ENCODE measurements around the gene ALDOA. TPM values are rescaled to one million over a fixed set of nuclear protein-coding genes. Genes with fewer than 3 reads are reported as not detected.

Gene ALDOA
- total RNA-seq, 1 donor from 2014 or later, result 611 TPM

GRCh38 chr16:30066761-30067583, 1.4 kb downstream of the ALDOA start:
- intact Hi-C loops (cut with micrococcal nuclease), result loop anchor here (10.0 kb wide), 2 partner anchors 338 to 588 kb away; partner anchors contain the start of genes FBRS, PRR14 and ZNF771
- Mint-ChIP-seq H3K4me3 (peak overlapping the region; percentile 99), H3K27ac (peak overlapping the region; percentile 99), H3K36me3 (ENCODE audit: low read depth) (peaks cover 54% of the 10 kb centered on the region), H3K27me3 (no peaks in the 10 kb centered on the region), H3K4me1 (peaks cover 35% of the 10 kb centered on the region), H3K9me3 (no peaks in the 10 kb centered on the region)
- no peak for DNase-seq
- TF ChIP-seq CTCF (IDR thresholded peaks at IDR 0.05), result no peak
- ATAC-seq (ENCODE audit: low read depth), result no peak
- ChIA-PET POLR2A (interaction anchor here (0.6 to 4.8 kb wide), 8 partner anchors 8 to 1244 kb away, joined by 4 to 116 read pairs (median 10); partner anchors contain the start of genes ATXN2L, CORO1A, PPP4C and TAOK2), CTCF (interaction anchor here (0.7 to 2.9 kb wide), 2 partner anchors 26 to 334 kb away, joined by 3 to 24 read pairs; partner anchors contain the start of gene TBX6)

- intact Hi-C loops (cut with micrococcal nuclease), result loop anchor here (10.0 kb wide), 2 partner anchors 337 to 587 kb away; partner anchors contain the start of genes FBRS, PRR14 and ZNF771
- no peaks in the 10 kb centered on the region for H3K27me3 Mint-ChIP-seq
- H3K27ac Mint-ChIP-seq, result peak overlapping the region; percentile 24
- H3K36me3 Mint-ChIP-seq (ENCODE audit: low read depth), result peaks cover 57% of the 10 kb centered on the region
- TF ChIP-seq CTCF (IDR thresholded peaks at IDR 0.05), result no peak
- ATAC-seq (ENCODE audit: low read depth), result no peak
- ChIA-PET CTCF (interaction anchor here (0.7 kb wide), 1 partner anchor 333 kb away, joined by 3 read pairs; no protein-coding TSS in a partner anchor), POLR2A (interaction anchor here (3.5 to 4.8 kb wide), 2 partner anchors 8 to 117 kb away, joined by 75 to 89 read pairs; partner anchors contain the start of genes CORO1A and PPP4C)
- H3K4me1 Mint-ChIP-seq, result peaks cover 35% of the 10 kb centered on the region
- no peak for DNase-seq
- H3K9me3 Mint-ChIP-seq, result no peaks in the 10 kb centered on the region
- H3K4me3 Mint-ChIP-seq, result no peak overlapping the region
These were observed 2.0 kb downstream of the ALDOA start for GRCh38 chr16:30067584-30067916.

GRCh38 chr16:30068333-30068732, 2.8 kb downstream of the ALDOA start:
- peak overlapping the region; percentile 48 for H3K4me3 Mint-ChIP-seq
- CTCF ChIA-PET, result no interaction called here
- POLR2A ChIA-PET, result no interaction called here
- no peaks in the 10 kb centered on the region for H3K27me3 Mint-ChIP-seq
- H3K36me3 Mint-ChIP-seq (ENCODE audit: low read depth), result peaks cover 58% of the 10 kb centered on the region
- H3K4me1 Mint-ChIP-seq, result peaks cover 33% of the 10 kb centered on the region
- intact Hi-C loops (cut with micrococcal nuclease), result loop anchor here (10.0 kb wide), 2 partner anchors 336 to 586 kb away; partner anchors contain the start of genes FBRS, PRR14 and ZNF771
- no peaks in the 10 kb centered on the region for H3K9me3 Mint-ChIP-seq
- TF ChIP-seq CTCF (IDR thresholded peaks at IDR 0.05), result no peak
- no peak overlapping the region for H3K27ac Mint-ChIP-seq
- DNase-seq, result no peak
- no peak for ATAC-seq (ENCODE audit: low read depth)

DNA sequence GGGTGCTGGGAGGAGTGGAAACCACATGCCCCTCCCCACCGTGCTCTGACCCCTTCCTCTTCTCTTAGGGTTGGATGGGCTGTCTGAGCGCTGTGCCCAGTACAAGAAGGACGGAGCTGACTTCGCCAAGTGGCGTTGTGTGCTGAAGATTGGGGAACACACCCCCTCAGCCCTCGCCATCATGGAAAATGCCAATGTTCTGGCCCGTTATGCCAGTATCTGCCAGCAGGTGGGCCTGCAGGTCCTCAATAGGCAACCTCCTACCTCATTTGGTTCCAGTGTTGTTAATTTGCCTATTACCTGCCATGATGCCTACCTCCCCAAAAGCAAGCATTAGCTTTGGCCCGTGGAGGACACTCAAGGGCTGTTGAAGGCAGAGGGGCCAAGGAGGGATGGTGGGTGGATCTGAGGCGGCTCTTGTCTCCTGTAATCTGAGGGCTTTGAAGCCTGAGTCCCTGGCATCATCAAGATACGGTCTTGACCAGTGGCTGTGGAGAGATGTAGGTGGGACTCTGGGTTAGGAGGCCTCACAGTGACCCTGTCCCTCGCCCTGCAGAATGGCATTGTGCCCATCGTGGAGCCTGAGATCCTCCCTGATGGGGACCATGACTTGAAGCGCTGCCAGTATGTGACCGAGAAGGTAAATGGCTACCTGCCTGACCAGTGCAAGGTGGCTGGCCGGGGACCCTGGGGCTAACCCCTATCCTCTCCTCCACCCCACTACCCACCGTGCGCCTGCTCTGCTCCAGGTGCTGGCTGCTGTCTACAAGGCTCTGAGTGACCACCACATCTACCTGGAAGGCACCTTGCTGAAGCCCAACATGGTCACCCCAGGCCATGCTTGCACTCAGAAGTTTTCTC, 3.4 kb downstream of the ALDOA start:
- intact Hi-C loops (cut with micrococcal nuclease), result loop anchor here (10.0 kb wide), 2 partner anchors 336 to 586 kb away; partner anchors contain the start of genes FBRS, PRR14 and ZNF771
- Mint-ChIP-seq H3K27ac (peak overlapping the region; percentile 46), H3K9me3 (no peaks in the 10 kb centered on the region), H3K27me3 (no peaks in the 10 kb centered on the region), H3K4me1 (peaks cover 28% of the 10 kb centered on the region), H3K4me3 (peak overlapping the region; percentile 48), H3K36me3 (ENCODE audit: low read depth) (peaks cover 60% of the 10 kb centered on the region)
- DNase-seq, result peak; percentile 48
- no peak for TF ChIP-seq CTCF (IDR thresholded peaks at IDR 0.05)
- no peak for ATAC-seq (ENCODE audit: low read depth)
- CTCF ChIA-PET, result no interaction called here
- POLR2A ChIA-PET, result interaction anchor here (0.6 kb wide), 1 partner anchor 40 kb away, joined by 3 read pairs; no protein-coding TSS in a partner anchor

All from activated B cell treated with CpG ODN at 0.5 μM for 24 hours (primary cell).